NT2/D1 (cell line): ENCODE measurements around the gene RENBP.

Source experiments
- DNase-seq: peaks from one replicate; pipeline ENCODE4 v3.0.0-alpha.2; 2011; ENCODE audit warnings: low read depth, low spot score
- H3K27me3 ChIP-seq: 2 replicates; pipeline ENCODE4 v1.6.0; 2011; ENCODE audit warnings: mild to moderate bottlenecking; ENCODE audit not compliant: insufficient read length, insufficient read depth
- H3K36me3 ChIP-seq: 2 replicates; pipeline ENCODE4 v1.6.1; 2011; ENCODE audit warnings: mild to moderate bottlenecking, low read length, mixed read lengths; ENCODE audit not compliant: insufficient read depth, insufficient read length
- H3K4me1 ChIP-seq: 2 replicates; pipeline ENCODE4 v1.5.1; 2011; ENCODE audit not compliant: insufficient read depth, insufficient read length
- H3K4me3 ChIP-seq: 2 replicates; pipeline ENCODE4 v1.5.1; 2011; ENCODE audit warnings: low read depth; ENCODE audit not compliant: insufficient read length
- H3K9ac ChIP-seq: 2 replicates; pipeline ENCODE4 v1.6.0; 2011; ENCODE audit warnings: low read depth; ENCODE audit not compliant: insufficient read length
- H3K9me3 ChIP-seq: 2 replicates; pipeline ENCODE4 v1.5.1; 2011; ENCODE audit warnings: mild to moderate bottlenecking, low read length; ENCODE audit not compliant: insufficient read depth
- SUZ12 ChIP-seq: IDR thresholded peaks from 2 replicates; pipeline ENCODE4 v1.6.1; 2011; ENCODE audit not compliant: insufficient read length, insufficient read depth; ENCODE audit errors: extremely low read depth
- YY1 ChIP-seq: IDR thresholded peaks from 2 replicates; pipeline ENCODE4 v1.6.1; 2011; ENCODE audit not compliant: insufficient read length, insufficient read depth
- ZNF274 ChIP-seq: IDR thresholded peaks from 2 replicates; pipeline ENCODE4 v1.6.1; 2011; ENCODE audit warnings: mild to moderate bottlenecking, low read depth, low read length

RENBP gene

DNA sequence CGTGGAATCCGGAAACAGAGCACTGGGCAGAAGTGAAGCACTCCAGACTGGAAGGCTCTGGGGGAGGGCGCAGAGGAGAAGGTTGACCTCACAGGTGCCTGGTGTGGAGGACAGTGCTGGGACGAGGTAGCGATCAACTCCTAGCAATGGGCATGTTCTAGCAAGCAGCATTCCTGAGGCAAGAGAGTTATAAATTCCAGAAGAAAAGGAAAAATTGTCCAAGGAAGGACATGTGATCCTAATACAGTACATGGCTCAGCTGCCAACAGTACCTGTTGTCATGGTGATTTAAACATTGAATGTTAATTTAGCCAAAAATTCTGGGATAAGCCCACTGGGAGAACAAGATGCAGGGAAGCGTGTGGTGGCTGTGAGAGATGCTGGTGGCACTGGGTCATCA is 26.6 kb downstream of the RENBP start:
- H3K27me3 ChIP-seq: no peaks in the 10 kb centered on the region
- no peak overlapping the region for H3K9ac ChIP-seq
- H3K36me3 ChIP-seq: peaks cover 14% of the 10 kb centered on the region
- no peak for DNase-seq
- H3K9me3 ChIP-seq: no peaks in the 10 kb centered on the region
- TF ChIP-seq YY1 (no peak), SUZ12 (no peak), ZNF274 (no peak)
- H3K4me3 ChIP-seq: no peak overlapping the region
- H3K4me1 ChIP-seq: no peaks in the 10 kb centered on the region

- H3K9me3 ChIP-seq: no peaks in the 10 kb centered on the region
- no peak for DNase-seq
- H3K36me3 ChIP-seq: peaks cover 8% of the 10 kb centered on the region
- no peak overlapping the region for H3K9ac ChIP-seq
- no peaks in the 10 kb centered on the region for H3K4me1 ChIP-seq
- TF ChIP-seq SUZ12 (no peak), ZNF274 (no peak), YY1 (no peak)
- no peaks in the 10 kb centered on the region for H3K27me3 ChIP-seq
- H3K4me3 ChIP-seq: no peak overlapping the region
Observed at GRCh38 chrX:153913701-153914100, 30.7 kb downstream of the RENBP start.

DNA sequence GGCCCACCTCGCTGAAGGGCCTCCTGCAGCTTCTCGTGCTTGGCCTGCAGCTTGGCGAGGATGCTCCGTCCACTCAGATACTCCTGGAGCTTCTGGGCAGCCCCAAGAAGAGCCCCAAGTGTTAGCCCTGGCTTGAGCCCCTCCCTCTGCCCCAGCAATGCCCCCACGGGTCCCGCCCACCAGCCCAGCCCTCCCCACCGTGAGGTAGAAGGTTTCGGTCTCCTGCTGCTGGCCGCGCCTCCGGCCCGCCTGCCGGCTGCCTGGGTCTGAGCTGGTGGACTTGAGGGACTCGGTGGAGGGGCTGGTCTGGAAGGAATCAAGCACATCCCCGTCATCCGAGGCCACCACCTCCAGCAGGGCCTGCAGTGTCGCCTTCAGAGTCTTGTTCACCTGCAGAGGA is 31.2 kb downstream of the RENBP start:
- H3K9me3 ChIP-seq: no peaks in the 10 kb centered on the region
- H3K36me3 ChIP-seq: peaks cover 6% of the 10 kb centered on the region
- no peak for DNase-seq
- no peak overlapping the region for H3K4me3 ChIP-seq
- no peak overlapping the region for H3K9ac ChIP-seq
- no peaks in the 10 kb centered on the region for H3K4me1 ChIP-seq
- TF ChIP-seq ZNF274: no peak
- TF ChIP-seq SUZ12: no peak
- no peak for TF ChIP-seq YY1
- no peaks in the 10 kb centered on the region for H3K27me3 ChIP-seq

DNA sequence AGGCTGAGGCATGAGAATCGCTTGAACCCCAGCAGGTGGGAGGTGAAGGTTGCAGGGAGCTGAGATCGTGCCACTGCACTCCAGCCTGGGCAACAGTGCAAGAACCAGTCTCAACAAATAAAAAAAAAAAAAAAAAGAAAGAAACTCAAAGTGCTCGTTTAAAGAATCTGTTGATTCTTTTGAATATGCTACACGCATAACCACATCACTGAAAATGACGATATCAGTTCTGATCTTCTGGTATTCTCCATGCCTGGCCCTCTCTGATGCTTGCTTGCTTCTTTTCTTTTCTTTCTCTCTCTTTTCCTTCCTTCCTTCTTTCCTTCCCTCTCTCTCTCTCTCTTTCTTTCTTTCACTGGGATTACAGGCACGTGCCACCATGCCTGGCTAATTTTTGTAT is 32.6 kb downstream of the RENBP start:
- TF ChIP-seq ZNF274 (no peak), SUZ12 (no peak), YY1 (no peak)
- no peak for DNase-seq
- H3K27me3 ChIP-seq: no peaks in the 10 kb centered on the region
- H3K9me3 ChIP-seq: no peaks in the 10 kb centered on the region
- peaks cover 6% of the 10 kb centered on the region for H3K36me3 ChIP-seq
- no peak overlapping the region for H3K9ac ChIP-seq
- no peak overlapping the region for H3K4me3 ChIP-seq
- H3K4me1 ChIP-seq: no peaks in the 10 kb centered on the region

- Histone ChIP-seq H3K9ac (no peak overlapping the region), H3K4me1 (no peaks in the 10 kb centered on the region), H3K9me3 (no peaks in the 10 kb centered on the region), H3K4me3 (no peak overlapping the region), H3K36me3 (no peaks in the 10 kb centered on the region), H3K27me3 (no peaks in the 10 kb centered on the region)
- no peak for DNase-seq
- TF ChIP-seq ZNF274: no peak
- no peak for TF ChIP-seq YY1
- no peak for TF ChIP-seq SUZ12
Observed at GRCh38 chrX:153910446-153910845, 34.0 kb downstream of the RENBP start.

DNA sequence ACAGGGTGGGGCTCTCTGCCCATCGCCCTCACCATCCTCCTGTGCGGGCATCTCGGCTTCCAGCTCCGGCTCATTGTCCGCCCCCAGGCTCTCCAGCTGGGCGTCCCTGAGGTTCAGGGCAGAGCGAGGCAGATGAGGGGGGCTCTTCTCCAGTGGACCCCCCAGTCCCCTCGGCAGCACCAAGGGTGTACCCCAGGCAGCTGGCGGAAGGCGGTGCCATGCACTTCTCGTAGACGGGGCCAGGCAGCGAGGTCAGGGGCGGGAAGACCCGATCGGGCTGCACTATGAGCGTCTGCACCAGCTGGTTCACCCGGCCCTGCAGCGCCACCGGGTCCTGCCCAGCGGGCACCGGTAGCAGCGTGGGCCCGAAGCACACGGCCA is 34.5 kb downstream of the RENBP start:
- no peak for DNase-seq
- H3K36me3 ChIP-seq: no peaks in the 10 kb centered on the region
- H3K9ac ChIP-seq: no peak overlapping the region
- H3K4me1 ChIP-seq: no peaks in the 10 kb centered on the region
- no peak overlapping the region for H3K4me3 ChIP-seq
- no peaks in the 10 kb centered on the region for H3K27me3 ChIP-seq
- TF ChIP-seq YY1: no peak
- no peak for TF ChIP-seq SUZ12
- TF ChIP-seq ZNF274: no peak
- no peaks in the 10 kb centered on the region for H3K9me3 ChIP-seq

DNA sequence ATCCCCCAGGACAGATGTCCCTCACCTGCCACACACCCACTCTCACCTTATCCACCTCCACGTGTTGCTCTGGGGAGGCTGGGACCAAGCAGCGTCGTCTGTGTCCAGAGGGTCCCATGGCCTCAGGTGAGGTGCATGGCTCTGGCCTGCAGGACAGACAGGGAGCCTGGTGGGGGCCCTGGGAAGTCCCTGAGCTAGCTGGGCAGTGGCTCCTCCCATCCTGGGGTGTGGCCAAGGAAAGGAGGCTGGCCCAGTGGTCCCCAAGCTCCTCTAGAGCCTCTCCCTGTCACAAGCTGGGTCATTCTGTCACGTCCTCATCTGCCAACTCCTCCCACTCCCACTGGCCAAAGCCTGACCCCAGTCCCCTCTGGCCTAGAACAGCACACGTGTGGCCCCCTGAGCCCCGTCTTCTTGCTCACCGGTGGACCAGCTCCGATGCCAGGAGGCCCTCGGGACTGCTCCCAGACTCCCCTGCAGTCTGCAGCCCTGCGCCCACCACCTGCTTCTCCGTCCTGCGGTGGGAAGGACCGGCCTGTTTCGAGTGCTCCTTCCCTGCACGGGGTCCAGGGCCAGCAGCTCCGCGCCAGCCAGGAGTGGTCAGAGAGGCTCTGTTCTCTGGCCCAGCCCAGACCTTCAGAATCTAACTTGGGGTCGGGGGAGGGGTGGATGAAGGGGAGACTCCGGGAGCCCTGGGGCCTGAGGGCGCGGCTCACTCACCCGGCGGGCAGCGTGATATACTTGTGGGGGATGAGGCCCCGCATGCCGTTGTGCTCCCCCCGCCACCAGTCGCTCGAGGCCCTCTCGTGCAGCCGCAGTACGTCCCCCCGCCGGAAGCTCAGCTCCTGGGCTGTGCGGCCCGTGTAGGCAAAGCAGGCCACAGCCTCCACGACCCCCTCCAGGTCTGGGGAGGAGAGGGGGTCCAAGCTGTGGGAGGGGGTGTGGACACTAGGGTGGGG is 35.1 kb downstream of the RENBP start:
- Histone ChIP-seq H3K4me1 (no peaks in the 10 kb centered on the region), H3K36me3 (no peaks in the 10 kb centered on the region), H3K4me3 (no peak overlapping the region), H3K27me3 (no peaks in the 10 kb centered on the region), H3K9me3 (no peaks in the 10 kb centered on the region), H3K9ac (no peak overlapping the region)
- DNase-seq: no peak
- no peak for TF ChIP-seq ZNF274
- no peak for TF ChIP-seq SUZ12
- TF ChIP-seq YY1: no peak
